H1 (cell line): ENCODE measurements around the gene BICDL1. TPM values are rescaled to one million over a fixed set of nuclear protein-coding genes. Genes with fewer than 3 reads are reported as not detected.

Source experiments
- CTCF ChIA-PET: fragments of 300-600 bp; sonication (Branson Sonifier 250); formaldehyde crosslinking; loops from one replicate; lab custom pipeline; 2021; ENCODE audit not compliant: partially characterized antibody; lab: Charles Lee
- POLR2A ChIA-PET: fragments of 300-600 bp; sonication (Branson Sonifier 250); formaldehyde crosslinking; loops from one replicate; lab custom pipeline; 2021; ENCODE audit warnings: inconsistent platforms; ENCODE audit not compliant: partially characterized antibody; lab: Charles Lee
- DNase-seq, 2 experiments: peaks; one replicate each; pipeline versions ENCODE4 v3.0.0 to v3.0.0-alpha.2; 2010 to 2022; ENCODE audit warnings: low spot score in 2 of 2, low read depth in 1 of 2, mixed read lengths in 1 of 2
- FAIRE-seq: peaks from 2 replicates; lab custom pipeline; 2011; peaks lifted over from hg19 to GRCh38; lab: Jason Lieb, UNC
- H2AFZ ChIP-seq: 2 replicates; pipeline ENCODE4 v1.8.1; 2012; ENCODE audit warnings: low read length, inconsistent platforms
- H2AK5ac ChIP-seq: 2 replicates; pipeline ENCODE4 v1.6.1; 2013; ENCODE audit warnings: low read depth, low read length
- H2BK120ac ChIP-seq: replicated peaks from 2 replicates; pipeline ENCODE3; 2013; ENCODE audit warnings: low read depth, low read length, inconsistent platforms
- H2BK12ac ChIP-seq: 2 replicates; pipeline ENCODE4 v1.6.1; 2013; ENCODE audit warnings: low read depth, low read length
- H2BK15ac ChIP-seq: 2 replicates; pipeline ENCODE4 v1.6.1; 2013; ENCODE audit warnings: low read length
- H2BK20ac ChIP-seq: 2 replicates; pipeline ENCODE4 v1.6.1; 2013; ENCODE audit warnings: low read length
- H2BK5ac ChIP-seq: 2 replicates; pipeline ENCODE4 v1.6.1; 2013; ENCODE audit warnings: low read depth, low read length
- H3K14ac ChIP-seq: 2 replicates; pipeline ENCODE4 v1.6.1; 2013; ENCODE audit warnings: inconsistent platforms; ENCODE audit not compliant: insufficient read length
- H3K18ac ChIP-seq: 2 replicates; pipeline ENCODE4 v1.6.1; 2013; ENCODE audit warnings: low read length; ENCODE audit errors: extremely low read depth
- H3K23ac ChIP-seq: 2 replicates; pipeline ENCODE4 v1.6.1; 2013; ENCODE audit warnings: inconsistent platforms; ENCODE audit not compliant: insufficient read length
- H3K23me2 ChIP-seq: 2 replicates; pipeline ENCODE4 v1.6.1; 2013; ENCODE audit warnings: low read depth, low read length
- H3K27ac ChIP-seq: 2 replicates; pipeline ENCODE4 v1.6.1; 2011; ENCODE audit warnings: low read depth, low read length, inconsistent platforms
- H3K27me3 ChIP-seq, 4 experiments: replicated peaks in 1 of 4; 1 replicate in 1 of 4; 2 replicates in 3 of 4; pipeline versions ENCODE4 v1.6.1 to v1.8.1; 2011 to 2013; ENCODE audit warnings: low read length in 3 of 4, mild to moderate bottlenecking in 3 of 4, inconsistent platforms in 2 of 4, mixed read lengths in 2 of 4, moderate library complexity in 1 of 4; ENCODE audit not compliant: control insufficient read depth in 3 of 4, insufficient read depth in 3 of 4; ENCODE audit errors: extremely low read depth in 1 of 4
- H3K36me3 ChIP-seq, 4 experiments: 2 replicates each; pipeline versions ENCODE4 v1.6.1 to v1.8.1; 2011 to 2013; ENCODE audit warnings: mild to moderate bottlenecking in 4 of 4, low read length in 3 of 4, moderate library complexity in 2 of 4, control low read depth in 1 of 4, inconsistent platforms in 1 of 4; ENCODE audit not compliant: insufficient read depth in 4 of 4, control insufficient read depth in 2 of 4
- H3K4ac ChIP-seq: replicated peaks from 2 replicates; pipeline ENCODE3; 2013; ENCODE audit warnings: low read length, low read depth, mixed read lengths, inconsistent platforms; ENCODE audit not compliant: insufficient read length
- H3K4me1 ChIP-seq, 4 experiments: replicated peaks in 1 of 4; 1 replicate in 1 of 4; 2 replicates in 3 of 4; pipeline versions ENCODE4 v1.6.1 to v1.8.1; 2011 to 2013; ENCODE audit warnings: low read length in 3 of 4, inconsistent platforms in 2 of 4, mixed read lengths in 1 of 4; ENCODE audit not compliant: insufficient read depth in 4 of 4, control insufficient read depth in 3 of 4
- H3K4me2 ChIP-seq, 2 experiments: 2 replicates each; pipeline versions ENCODE4 v1.6.1 to v1.8.1; 2011 to 2013; ENCODE audit warnings: low read depth in 2 of 2, low read length in 2 of 2, control low read depth in 1 of 2, inconsistent platforms in 1 of 2, mild to moderate bottlenecking in 1 of 2; ENCODE audit not compliant: insufficient read depth in 1 of 2
- H3K4me3 ChIP-seq, 4 experiments: fragments of 200-600, 300-600 bp in 1 of 4; sonication (generic), shearing (Covaris generic), sonication (Bioruptor Twin) in 1 of 4; 2 replicates each; pipeline versions ENCODE4 v1.5.1 to v1.8.1; 2011 to 2016; ENCODE audit warnings: low read length in 4 of 4, low read depth in 3 of 4, control low read depth in 2 of 4, inconsistent platforms in 2 of 4, mild to moderate bottlenecking in 2 of 4, mixed read lengths in 1 of 4, moderate library complexity in 1 of 4; ENCODE audit not compliant: insufficient read depth in 2 of 4; ENCODE audit errors: extremely low read depth in 1 of 4
- H3K56ac ChIP-seq: replicated peaks from 2 replicates; pipeline ENCODE3; 2013; ENCODE audit warnings: low read depth, mild to moderate bottlenecking, mixed read lengths, low read length, inconsistent platforms; ENCODE audit not compliant: insufficient read length
- H3K79me1 ChIP-seq: 2 replicates; pipeline ENCODE4 v1.6.1; 2013; ENCODE audit warnings: low read depth, low read length, control low read depth
- H3K79me2 ChIP-seq, 2 experiments: 2 replicates each; pipeline versions ENCODE4 v1.6.1 to v1.8.1; 2012 to 2013; ENCODE audit warnings: low read length in 2 of 2, mild to moderate bottlenecking in 2 of 2, inconsistent platforms in 1 of 2; ENCODE audit not compliant: insufficient read depth in 2 of 2, control insufficient read depth in 1 of 2
- H3K9ac ChIP-seq, 4 experiments: replicated peaks in 1 of 4; 1 replicate in 1 of 4; 2 replicates in 3 of 4; pipeline versions ENCODE4 v1.6.1 to v1.8.1; 2011 to 2013; ENCODE audit warnings: low read depth in 3 of 4, low read length in 3 of 4, control low read depth in 2 of 4, mild to moderate bottlenecking in 2 of 4, moderate library complexity in 2 of 4, inconsistent platforms in 1 of 4; ENCODE audit errors: extremely low read depth in 1 of 4
- H3K9me3 ChIP-seq, 2 experiments: 2 replicates each; pipeline versions ENCODE4 v1.6.1 to v1.8.1; 2012 to 2013; ENCODE audit warnings: mild to moderate bottlenecking in 2 of 2, moderate library complexity in 2 of 2, control low read depth in 1 of 2, inconsistent platforms in 1 of 2, low read depth in 1 of 2, low read length in 1 of 2, mixed read lengths in 1 of 2; ENCODE audit not compliant: insufficient read depth in 2 of 2
- H4K20me1 ChIP-seq, 2 experiments: replicated peaks in 1 of 2; 2 replicates each; pipeline versions ENCODE3 to v1.8.1; 2011 to 2013; ENCODE audit warnings: inconsistent platforms in 2 of 2, low read length in 2 of 2, mild to moderate bottlenecking in 1 of 2; ENCODE audit not compliant: insufficient read depth in 2 of 2, control insufficient read depth in 1 of 2
- H4K5ac ChIP-seq: 2 replicates; pipeline ENCODE4 v1.6.1; 2013; ENCODE audit warnings: low read length, low read depth, mixed read lengths, inconsistent platforms; ENCODE audit not compliant: insufficient read length
- H4K8ac ChIP-seq: 2 replicates; pipeline ENCODE4 v1.8.0; 2013; ENCODE audit warnings: mild to moderate bottlenecking, moderate library complexity, low read length, inconsistent platforms; ENCODE audit not compliant: insufficient read depth; ENCODE audit errors: extremely low read depth
- H4K91ac ChIP-seq: replicated peaks from 2 replicates; pipeline ENCODE3; 2013; ENCODE audit warnings: low read length, mixed read lengths, inconsistent platforms; ENCODE audit not compliant: insufficient read length
- ASH2L ChIP-seq: fragments of 200-600, 300-600 bp; sonication (generic); IDR thresholded peaks from one replicate; pipeline ENCODE4 v1.7.1; 2017; ENCODE audit warnings: low read length
- CBX8 ChIP-seq: fragments of 300-800, 300-1000 bp; sonication (generic); IDR thresholded peaks from 2 replicates; pipeline ENCODE4 v1.7.1; 2016; ENCODE audit warnings: low read depth, low read length, borderline replicate concordance
- MAX ChIP-seq: IDR thresholded peaks from 2 replicates; pipeline ENCODE4 v1.6.1; 2012; ENCODE audit warnings: inconsistent platforms
- RBBP5 ChIP-seq: IDR thresholded peaks from 2 replicates; pipeline ENCODE4 v1.7.1; 2012; ENCODE audit warnings: low read depth, mild to moderate bottlenecking, inconsistent platforms, low read length, moderate library complexity, borderline replicate concordance
- RNF2 ChIP-seq: fragments of 200-900, 300-1000 bp; sonication (generic); IDR thresholded peaks from 2 replicates; pipeline ENCODE4 v1.7.1; 2016; ENCODE audit warnings: borderline replicate concordance, low read depth, mild to moderate bottlenecking, antibody characterized with exemption, low read length; ENCODE audit not compliant: poor library complexity, severe bottlenecking; ENCODE audit errors: missing control alignments
- SP4 ChIP-seq: IDR thresholded peaks from 2 replicates; pipeline ENCODE4 v1.6.1; 2012; ENCODE audit warnings: low read length, inconsistent platforms
- SRF ChIP-seq: IDR thresholded peaks from 2 replicates; pipeline ENCODE4 v1.6.1; 2011; ENCODE audit warnings: mild to moderate bottlenecking, low read depth, low read length, moderate library complexity
- SUZ12 ChIP-seq: fragments of 200-600 bp; sonication (generic); IDR thresholded peaks from 2 replicates; pipeline ENCODE4 v1.6.1; 2012; ENCODE audit warnings: mild to moderate bottlenecking, inconsistent platforms, low read length, moderate library complexity, mixed read lengths
- TAF7 ChIP-seq: optimal IDR thresholded peaks from 2 replicates; pipeline ENCODE3; 2011; ENCODE audit warnings: low read depth, mild to moderate bottlenecking, inconsistent platforms, low read length, moderate library complexity, borderline replicate concordance
- TBP ChIP-seq: IDR thresholded peaks from 2 replicates; pipeline ENCODE4 v1.6.1; 2011; ENCODE audit warnings: low read depth, low read length, improper control_type of control experiment
- WGBS, 2 experiments: shearing (Covaris generic) in 1 of 2; methylation state at CpG; one replicate each; pipeline versions ENCODE4 v1.1.6 to v1.1.7; 2013 to 2015; ENCODE audit warnings: low lambda C conversion rate in 2 of 2, mixed read lengths in 2 of 2, inconsistent platforms in 1 of 2, low coverage in 1 of 2, missing lambda C conversion rate in 1 of 2; ENCODE audit not compliant: insufficient replicate concordance in 2 of 2, insufficient coverage in 1 of 2, insufficient read length in 1 of 2; ENCODE audit errors: extremely low coverage in 1 of 2, missing lambda C conversion rate in 1 of 2; 5-methylcytosine and 5-hydroxymethylcytosine counted together
- polyA plus RNA-seq, 7 experiments: library from polyadenylated mRNA; depleted of rRNA in 3 of 7; stranded (reverse) in 5 of 7; unstranded in 2 of 7; fragments of >200 nt in 5 of 7; fragments of 200-250 nt in 2 of 7; gene quantifications; 1 replicate in 5 of 7; 2 replicates in 1 of 7; 4 replicates in 1 of 7; pipeline versions ENCODE4 v1.2.1 to v1.2.3, GENCODE V29; 2011 to 2013; ENCODE audit warnings: missing spikeins in 2 of 7, mixed read lengths in 2 of 7
- total RNA-seq: library from RNA; stranded (reverse); fragmentation: NEBNext Ultra II Directional; extraction: Animal tissue kit (Norgen Biotek cat#: 25700); gene quantifications from 2 replicates; pipeline ENCODE4 v1.2.1, GENCODE V29; 2021

The BICDL1 gene
- total and polyA plus RNA-seq, 2 of the 8 experiments (the other 6 are each of a cell fraction or from before 2014, with no cell fraction given), result 17.2 to 25.9 TPM

- no peak for TF ChIP-seq SRF
- TF ChIP-seq TBP, result no peak
- no peak for TF ChIP-seq SUZ12
- no peak for TF ChIP-seq ASH2L
- TF ChIP-seq RBBP5, result no peak
- no peak for TF ChIP-seq RNF2
- TF ChIP-seq SP4, result no peak
- TF ChIP-seq MAX, result no peak
- no peak for TF ChIP-seq CBX8
- no peak for TF ChIP-seq TAF7
- Histone ChIP-seq H3K79me1 (no peaks in the 10 kb centered on the region; the same call in 1 of the 2 replicates), H3K27me3 (no peaks in the 10 kb centered on the region; a peak in 1 of 7 replicates), H4K8ac (no peak overlapping the region), H2BK12ac (no peak overlapping the region), H3K23me2 (no peaks in the 10 kb centered on the region), H3K4me1 (peaks cover 0 to 2% (median under 1%) of the 10 kb centered on the region in 4 experiments; a peak in 1 of 7 replicates), H4K20me1 (peaks cover 0 to 2% of the 10 kb centered on the region in 2 experiments), H3K4me3 (no peak overlapping the region), H4K91ac (no peak overlapping the region), H3K14ac (no peak overlapping the region), H3K23ac (no peak overlapping the region), H3K9me3 (no peaks in the 10 kb centered on the region), H3K18ac (no peak overlapping the region), H2AFZ (no peak overlapping the region), H4K5ac (no peak overlapping the region), H3K4me2 (no peak overlapping the region), H3K56ac (no peak overlapping the region), H2BK20ac (no peak overlapping the region), H3K36me3 (peaks cover 57 to 96% (median 80%) of the 10 kb centered on the region in 4 experiments), H3K4ac (no peak overlapping the region), H2BK5ac (no peak overlapping the region; the same call in 1 of the 2 replicates), H2BK120ac (no peak overlapping the region), H3K9ac (no peak overlapping the region), H2AK5ac (no peak overlapping the region), H2BK15ac (no peak overlapping the region), H3K27ac (no peak overlapping the region), H3K79me2 (no peaks in the 10 kb centered on the region)
- ChIA-PET CTCF (interaction anchor here (1.1 kb wide), 1 partner anchor 10 kb away, joined by 3 read pairs; no protein-coding TSS in a partner anchor), POLR2A (interaction anchor here (0.6 to 3.7 kb wide), 6 partner anchors 16 to 162 kb away, joined by 3 to 24 read pairs (median 4); partner anchors contain the start of genes RNU4-1 and RPLP0)
- FAIRE-seq (no peak), DNase-seq (no peak)
- WGBS, 2 experiments, result 98% methylated on average over 15 of the region's 15 CpGs; no CpG with 5 or more reads in 1 of the 2 experiments
Measured at GRCh38 chr12:120131116-120131515, 142.1 kb downstream of the BICDL1 start.
